Measurements from ENCODE around the gene NTN4. TPM values are rescaled to one million over a fixed set of nuclear protein-coding genes. Genes with fewer than 3 reads are reported as not detected.

Gene NTN4
- polyA plus RNA-seq, 1 of the 3 experiments (the other 2 are of a cell fraction): 0.08 TPM

GRCh38 chr12:95646781-95647190, 143.8 kb downstream of the NTN4 start:
- no peaks in the 10 kb centered on the region for H3F3A ChIP-seq (replicated peaks; ENCODE audit: insufficient read depth)
- CTCF ChIA-PET: interaction anchor here (0.5 kb wide), 1 partner anchor 10 kb away, joined by 3 read pairs; no protein-coding TSS in a partner anchor
- H3K4me3 ChIP-seq (ENCODE audit: low read depth in 2 of 2, low read length in 1 of 2): no peak overlapping the region
- WGBS (ENCODE audit: low lambda C conversion rate): 69% methylated on average over 5 of the region's 5 CpGs
- POLR2A ChIA-PET: no interaction called here
- no peaks in the 10 kb centered on the region for H3K27me3 ChIP-seq (ENCODE audit: insufficient read depth)
- no peak overlapping the region for H3K9ac ChIP-seq
- no peaks in the 10 kb centered on the region for H3K36me3 ChIP-seq (replicated peaks in 1 of 2; ENCODE audit: control insufficient read depth in 1 of 2, insufficient read depth in 2 of 2, low read length in 1 of 2)
- H3K4me1 ChIP-seq (ENCODE audit: control insufficient read depth in 1 of 2, insufficient read depth in 2 of 2, low read depth in 1 of 2, low read length in 1 of 2): no peaks in the 10 kb centered on the region
- H4K20me1 ChIP-seq (ENCODE audit: insufficient read depth): no peaks in the 10 kb centered on the region
- no peak overlapping the region for H3K4me2 ChIP-seq
- no peak for DNase-seq
- H3K9me2 ChIP-seq: no peaks in the 10 kb centered on the region
- H2AFZ ChIP-seq (ENCODE audit: low read depth): no peak overlapping the region
- TF ChIP-seq MAX (IDR thresholded peaks at IDR 0.05; ENCODE audit: low read depth): no peak
- TF ChIP-seq TCF12 (IDR thresholded peaks at IDR 0.05): no peak
- TF ChIP-seq CHD2 (IDR thresholded peaks at IDR 0.05; ENCODE audit: low read length, partially characterized antibody): no peak
- H3K9me3 ChIP-seq: no peaks in the 10 kb centered on the region
- no peak overlapping the region for H3K27ac ChIP-seq (ENCODE audit: low read depth in 2 of 2, low read length in 1 of 2)
- H3K79me2 ChIP-seq (ENCODE audit: insufficient read depth): no peaks in the 10 kb centered on the region

- Histone ChIP-seq H3K27ac (ENCODE audit: low read depth in 2 of 2, low read length in 1 of 2) (no peak overlapping the region), H3K9ac (no peak overlapping the region), H3K4me1 (ENCODE audit: control insufficient read depth in 1 of 2, insufficient read depth in 2 of 2, low read depth in 1 of 2, low read length in 1 of 2) (no peaks in the 10 kb centered on the region), H3K36me3 (replicated peaks in 1 of 2; ENCODE audit: control insufficient read depth in 1 of 2, insufficient read depth in 2 of 2, low read length in 1 of 2) (no peaks in the 10 kb centered on the region), H3K79me2 (ENCODE audit: insufficient read depth) (no peaks in the 10 kb centered on the region), H4K20me1 (ENCODE audit: insufficient read depth) (no peaks in the 10 kb centered on the region), H2AFZ (ENCODE audit: low read depth) (no peak overlapping the region), H3K9me2 (no peaks in the 10 kb centered on the region), H3K4me3 (ENCODE audit: low read depth in 2 of 2, low read length in 1 of 2) (no peak overlapping the region), H3K9me3 (no peaks in the 10 kb centered on the region), H3F3A (replicated peaks; ENCODE audit: insufficient read depth) (no peaks in the 10 kb centered on the region), H3K27me3 (ENCODE audit: insufficient read depth) (no peaks in the 10 kb centered on the region), H3K4me2 (no peak overlapping the region)
- whole genome bisulfite sequencing (ENCODE audit: low lambda C conversion rate): 45% methylated on average over 4 of the region's 4 CpGs
- no peak for DNase-seq
- POLR2A ChIA-PET: no interaction called here
- TF ChIP-seq SIN3A (IDR thresholded peaks at IDR 0.05; ENCODE audit: borderline replicate concordance, low read depth, low read length) (no peak), RCOR1 (IDR thresholded peaks at IDR 0.05; ENCODE audit: low read length) (no peak), FOXM1 (IDR thresholded peaks at IDR 0.05; ENCODE audit: low read depth) (no peak), GABPA (IDR thresholded peaks at IDR 0.05; ENCODE audit: low read depth) (no peak), ZBTB33 (IDR thresholded peaks at IDR 0.05; ENCODE audit: borderline replicate concordance, low read depth) (no peak), NFIC (IDR thresholded peaks at IDR 0.05; ENCODE audit: borderline replicate concordance) (no peak), ELF1 (IDR thresholded peaks at IDR 0.05) (no peak)
- CTCF ChIA-PET: interaction anchor here (1.5 to 2.0 kb wide), 2 partner anchors 171 to 206 kb away, joined by 4 to 5 read pairs; no protein-coding TSS in a partner anchor
Measured at GRCh38 chr12:95643256-95643655, 147.3 kb downstream of the NTN4 start.

- POLR2A ChIA-PET: no interaction called here
- H3K4me2 ChIP-seq: no peak overlapping the region
- H3K9me3 ChIP-seq: no peaks in the 10 kb centered on the region
- no peak for DNase-seq
- H2AFZ ChIP-seq (ENCODE audit: low read depth): no peak overlapping the region
- no peaks in the 10 kb centered on the region for H3K36me3 ChIP-seq (replicated peaks in 1 of 2; ENCODE audit: control insufficient read depth in 1 of 2, insufficient read depth in 2 of 2, low read length in 1 of 2)
- no peaks in the 10 kb centered on the region for H3K79me2 ChIP-seq (ENCODE audit: insufficient read depth)
- H3K27ac ChIP-seq (ENCODE audit: low read depth in 2 of 2, low read length in 1 of 2): no peak overlapping the region
- no peaks in the 10 kb centered on the region for H3F3A ChIP-seq (replicated peaks; ENCODE audit: insufficient read depth)
- CTCF ChIA-PET: interaction anchor here (1.5 to 2.0 kb wide), 2 partner anchors 172 to 206 kb away, joined by 4 to 5 read pairs; no protein-coding TSS in a partner anchor
- no peaks in the 10 kb centered on the region for H3K4me1 ChIP-seq (ENCODE audit: control insufficient read depth in 1 of 2, insufficient read depth in 2 of 2, low read depth in 1 of 2, low read length in 1 of 2)
- H3K27me3 ChIP-seq (ENCODE audit: insufficient read depth): no peaks in the 10 kb centered on the region
- no peaks in the 10 kb centered on the region for H4K20me1 ChIP-seq (ENCODE audit: insufficient read depth)
- H3K9ac ChIP-seq: no peak overlapping the region
- WGBS (ENCODE audit: low lambda C conversion rate): 69% methylated on average over 6 of the region's 6 CpGs
- H3K9me2 ChIP-seq: no peaks in the 10 kb centered on the region
- H3K4me3 ChIP-seq (ENCODE audit: low read depth in 2 of 2, low read length in 1 of 2): no peak overlapping the region
- TF ChIP-seq YY1 (IDR thresholded peaks at IDR 0.05; ENCODE audit: low read depth) (no peak), REST (IDR thresholded peaks at IDR 0.05; ENCODE audit: low read depth, low read length) (no peak), USF1 (IDR thresholded peaks at IDR 0.05; ENCODE audit: borderline replicate concordance, low read depth) (no peak), TCF12 (IDR thresholded peaks at IDR 0.05) (no peak), ZBTB33 (IDR thresholded peaks at IDR 0.05; ENCODE audit: borderline replicate concordance, low read depth) (no peak), FOXJ3 (CRISPR knock-in tag; IDR thresholded peaks at IDR 0.05) (no peak), ELF1 (IDR thresholded peaks at IDR 0.05) (no peak)
Measured at GRCh38 chr12:95642583-95642982, 148.0 kb downstream of the NTN4 start.
